ENCODE measurements around the gene AKR1C4. TPM values are rescaled to one million over a fixed set of nuclear protein-coding genes. Genes with fewer than 3 reads are reported as not detected.
A peak's percentile ranks its signal among the peaks of the same experiment; 100 is the strongest.
"Not testable (repeated sequence)": the region's sequence is repeated elsewhere in the genome, so short reads cannot be mapped to it uniquely, and the experiment has no call there.

AKR1C4 gene
- polyA plus RNA-seq, 6 donors from 2014 or later = not detected

DNA sequence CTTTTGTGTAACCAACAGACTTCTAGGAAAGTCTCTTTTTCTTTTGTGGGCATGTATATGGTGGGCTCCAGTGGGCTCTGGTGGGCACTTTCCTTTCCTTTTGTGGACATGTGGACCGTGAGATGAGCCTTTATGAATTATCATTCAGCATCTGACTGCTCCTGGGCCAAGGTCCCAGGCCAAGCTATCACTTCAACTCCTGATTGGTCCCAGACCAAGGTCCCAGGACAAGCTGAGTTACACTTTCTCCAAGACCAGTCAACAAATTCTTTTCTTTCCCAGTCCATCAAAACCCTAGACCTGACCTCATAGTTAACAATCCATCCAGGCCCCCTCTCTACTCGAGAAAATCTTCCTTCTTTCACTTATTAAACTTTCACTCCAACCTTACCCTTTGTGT is 12.7 kb upstream of the AKR1C4 start:
- Mint-ChIP-seq H3K27me3 (peaks cover 0 to 6% (median 0%) of the 10 kb centered on the region in 3 donors), H3K4me3 (no peak overlapping the region), H3K4me1 (no peaks in the 10 kb centered on the region), H3K36me3 (no peaks in the 10 kb centered on the region), H3K27ac (no peak overlapping the region), H3K9me3 (peaks cover 0 to 4% (median 2%) of the 10 kb centered on the region in 7 donors)
- DNase-seq (no peak), ATAC-seq (ENCODE audit: low read depth in 2 of 2) (no peak)

DNA sequence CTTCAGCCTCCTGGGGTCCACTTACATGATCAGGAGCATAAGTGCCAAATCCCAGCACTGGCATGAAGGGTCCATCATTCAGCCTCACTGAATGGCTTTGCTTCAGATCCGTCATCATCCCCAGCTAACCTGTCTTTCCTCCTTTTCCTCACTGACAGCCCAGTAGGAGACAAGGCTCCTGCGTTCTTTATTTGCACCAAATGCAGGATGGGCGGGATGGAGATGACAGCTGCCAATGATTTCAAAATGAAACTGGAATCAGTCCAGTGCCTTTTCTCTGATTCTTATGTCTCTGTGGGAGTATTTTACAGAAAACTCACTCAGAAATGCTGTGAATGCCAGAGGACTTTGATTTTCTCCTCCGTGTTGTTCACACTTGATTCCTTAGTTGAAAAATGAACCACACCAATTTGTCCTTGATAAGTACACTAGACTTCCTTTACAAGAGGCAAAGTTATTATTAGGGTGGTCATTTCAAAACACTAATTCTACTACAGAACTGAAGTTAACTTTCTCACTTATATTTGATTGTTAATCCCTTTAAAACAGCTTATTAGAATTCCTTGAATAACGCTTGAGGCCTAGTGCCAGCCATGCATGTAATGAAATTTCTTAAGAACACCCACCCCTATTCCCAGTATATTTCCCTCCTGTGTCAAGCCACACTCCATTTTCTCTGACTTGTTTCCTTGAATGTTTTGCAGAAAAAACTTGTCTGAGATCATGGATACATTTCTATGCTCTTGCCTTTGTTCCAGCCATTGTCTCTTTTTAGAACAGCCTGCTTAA is 11.5 kb upstream of the AKR1C4 start, which contains the start of gene AKR1C8:
TSS of gene AKR1C8 (minus strand) at position 164 of the 789 bp plus-strand sequence. CDS start at position 118, 46 bp downstream.
- DNase-seq (no peak), ATAC-seq (ENCODE audit: low read depth in 2 of 2) (no peak)
- H3K4me3 Mint-ChIP-seq = no peak within 1 kb of the TSS
- no peaks in the 10 kb centered on the region for H3K27me3 Mint-ChIP-seq
- peaks cover 0 to 2% (median 0%) of the 10 kb centered on the region in 7 donors for H3K9me3 Mint-ChIP-seq
- H3K27ac Mint-ChIP-seq = no peak within 1 kb of the TSS
- H3K36me3 Mint-ChIP-seq = no peaks in the 10 kb centered on the region
- H3K4me1 Mint-ChIP-seq = no peaks in the 10 kb centered on the region

DNA sequence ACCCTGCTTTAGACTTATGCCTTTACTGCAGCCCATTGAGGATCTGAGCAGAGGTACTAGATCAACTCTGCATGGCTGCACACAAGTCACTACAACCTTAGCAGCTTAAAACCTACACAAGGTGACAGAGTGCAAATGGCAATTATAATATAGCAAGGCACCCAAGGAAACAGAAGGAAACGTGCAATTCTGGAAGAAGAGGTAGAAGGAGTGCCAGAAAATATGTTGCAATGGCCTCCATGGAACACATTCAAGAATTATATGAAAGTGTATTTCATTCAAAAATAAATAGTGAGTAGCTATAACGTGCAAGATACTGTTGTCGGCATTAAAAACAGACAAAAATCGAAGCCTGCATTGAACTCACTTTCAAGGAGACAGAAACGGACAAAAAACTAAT is 8.8 kb upstream of the AKR1C4 start:
- no peak overlapping the region for H3K4me3 Mint-ChIP-seq
- no peaks in the 10 kb centered on the region for H3K27me3 Mint-ChIP-seq
- H3K36me3 Mint-ChIP-seq = no peaks in the 10 kb centered on the region
- H3K4me1 Mint-ChIP-seq = no peaks in the 10 kb centered on the region
- H3K27ac Mint-ChIP-seq = peak overlapping the region in 1 of 6 donors; percentile 0
- H3K9me3 Mint-ChIP-seq = peaks cover 0 to 2% (median 0%) of the 10 kb centered on the region in 7 donors
- DNase-seq (no peak), ATAC-seq (ENCODE audit: low read depth in 2 of 2) (no peak)

DNA sequence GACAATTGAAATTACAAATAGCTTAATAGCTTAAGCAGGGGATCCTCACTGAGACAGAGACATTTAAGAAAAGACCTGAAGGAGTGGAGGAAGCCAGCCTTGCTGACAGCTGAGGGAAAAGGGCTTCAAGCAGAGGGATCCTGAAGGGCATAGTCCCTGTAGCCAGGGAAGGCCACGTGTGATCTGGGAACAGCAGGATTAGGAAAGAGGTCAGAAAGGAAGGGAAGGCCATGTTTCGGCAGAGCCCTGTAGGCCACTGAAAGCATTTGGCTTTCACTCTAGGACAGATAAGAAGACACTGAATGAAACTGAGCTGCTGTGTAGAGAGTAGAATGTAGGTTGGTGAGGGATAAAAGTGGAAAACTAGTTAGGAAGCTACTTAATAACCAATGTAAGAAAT is 8.3 kb upstream of the AKR1C4 start:
- Mint-ChIP-seq H3K27ac (peak overlapping the region in 1 of 6 donors; percentile 0), H3K9me3 (peaks cover 0 to 2% (median 0%) of the 10 kb centered on the region in 7 donors), H3K4me1 (no peaks in the 10 kb centered on the region), H3K4me3 (no peak overlapping the region), H3K36me3 (no peaks in the 10 kb centered on the region), H3K27me3 (no peaks in the 10 kb centered on the region)
- DNase-seq = no peak
- ATAC-seq (ENCODE audit: low read depth in 2 of 2) = no peak

DNA sequence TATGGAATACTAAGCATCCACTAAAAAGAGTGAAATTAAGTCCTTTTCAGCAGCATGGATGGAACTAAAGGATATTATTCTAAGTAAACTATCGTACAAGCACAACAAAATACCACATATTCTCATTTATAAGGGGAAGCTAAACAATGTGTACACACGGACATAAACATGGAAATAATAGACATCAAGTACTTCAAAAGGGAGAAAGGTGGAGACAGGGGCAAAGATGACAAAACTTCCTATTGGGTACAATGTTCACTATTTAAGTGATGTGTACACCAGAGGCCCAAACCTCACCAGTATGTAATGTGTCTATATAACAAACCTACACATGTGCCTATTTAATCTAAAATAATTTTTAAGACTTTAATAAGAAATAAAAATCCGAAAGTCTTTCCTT is 2.2 kb upstream of the AKR1C4 start:
- no peaks in the 10 kb centered on the region for H3K36me3 Mint-ChIP-seq
- H3K4me1 Mint-ChIP-seq = no peaks in the 10 kb centered on the region
- peaks cover 0 to 5% (median 0%) of the 10 kb centered on the region in 7 donors for H3K9me3 Mint-ChIP-seq
- ATAC-seq (ENCODE audit: low read depth in 2 of 2) (no peak), DNase-seq (no peak)
- no peak overlapping the region for H3K4me3 Mint-ChIP-seq
- H3K27ac Mint-ChIP-seq = no peak overlapping the region
- no peaks in the 10 kb centered on the region for H3K27me3 Mint-ChIP-seq

DNA sequence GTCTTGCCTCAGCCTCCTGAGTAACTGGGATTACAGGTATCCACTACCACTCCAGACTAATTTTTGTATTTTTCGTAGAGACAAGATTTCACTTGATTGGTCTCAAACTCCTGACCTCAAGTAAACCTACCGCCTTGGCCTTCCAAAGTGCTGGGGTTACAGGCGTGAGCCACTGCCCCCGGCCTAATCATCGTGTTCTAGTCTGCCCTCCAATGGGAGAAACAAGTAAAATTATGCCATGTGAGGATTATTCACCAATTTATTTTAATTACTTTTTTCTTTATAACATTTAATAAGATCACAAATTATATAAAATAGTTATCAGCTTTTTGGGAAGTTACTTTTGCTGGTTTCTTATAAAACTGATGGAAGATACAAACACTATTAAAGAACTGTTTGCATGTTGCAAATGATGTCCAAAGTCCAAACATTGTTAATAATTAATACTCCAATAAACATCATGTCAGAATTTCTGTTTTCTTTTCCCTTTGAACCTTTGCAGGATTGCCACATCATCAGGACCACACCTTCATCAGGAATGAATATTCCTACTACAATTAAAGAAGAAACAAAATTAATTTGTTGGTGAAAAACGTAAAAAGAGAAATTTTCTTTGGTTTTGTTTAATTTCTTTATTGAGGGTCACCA is 786 bp upstream of the AKR1C4 start:
- no peak overlapping the region for H3K27ac Mint-ChIP-seq
- H3K4me1 Mint-ChIP-seq = no peaks in the 10 kb centered on the region
- no peaks in the 10 kb centered on the region for H3K36me3 Mint-ChIP-seq
- peaks cover 0 to 5% (median 0%) of the 10 kb centered on the region in 7 donors for H3K9me3 Mint-ChIP-seq
- no peak for DNase-seq
- H3K4me3 Mint-ChIP-seq = no peak overlapping the region
- H3K27me3 Mint-ChIP-seq = no peaks in the 10 kb centered on the region
- ATAC-seq (ENCODE audit: low read depth in 2 of 2) = no peak

DNA sequence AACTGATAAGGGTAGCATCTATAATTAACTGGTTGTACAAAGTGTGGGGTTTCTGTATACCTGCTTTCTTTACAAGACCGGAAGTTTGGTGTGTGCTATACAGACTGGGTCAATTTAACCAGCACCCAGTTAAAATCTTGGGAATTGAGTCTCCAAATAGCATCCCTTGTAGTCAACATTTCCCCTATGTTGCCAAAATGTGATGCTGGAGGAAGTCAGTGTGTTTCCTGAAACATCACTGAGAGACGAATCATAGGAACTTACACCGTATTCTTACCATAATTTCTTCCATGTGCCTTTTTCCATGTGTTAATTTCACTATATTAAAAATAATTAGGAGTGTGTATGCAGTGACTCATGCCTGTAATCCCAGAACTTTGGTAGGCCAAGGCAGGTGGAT is 1.7 kb downstream of the AKR1C4 start:
- Mint-ChIP-seq H3K4me1 (no peaks in the 10 kb centered on the region), H3K9me3 (peaks cover 2 to 22% (median 12%) of the 10 kb centered on the region in 7 donors), H3K27me3 (no peaks in the 10 kb centered on the region), H3K27ac (no peak overlapping the region), H3K36me3 (peaks cover 0 to 11% of the 10 kb centered on the region in 2 donors), H3K4me3 (no peak overlapping the region)
- no peak for ATAC-seq (ENCODE audit: low read depth in 2 of 2)
- no peak for DNase-seq

DNA sequence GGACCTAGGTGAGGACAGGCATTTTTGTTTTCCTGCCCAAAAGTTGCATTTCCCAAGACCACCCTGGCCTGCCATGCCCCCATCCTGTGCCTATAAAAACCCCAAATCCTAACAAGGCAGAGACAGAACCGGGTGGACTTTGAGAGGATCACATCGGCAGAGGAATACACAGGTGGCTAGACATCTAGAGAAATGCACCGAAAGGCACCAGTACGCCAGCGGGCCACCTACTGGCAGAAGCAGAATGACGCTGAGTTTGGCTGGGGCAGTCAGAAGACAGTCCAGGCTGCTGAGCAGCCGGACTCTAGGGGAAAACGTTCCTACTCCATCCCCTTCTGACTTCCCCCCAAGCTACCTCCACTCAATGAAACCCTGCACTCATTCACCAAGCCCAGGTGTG is 2.8 kb downstream of the AKR1C4 start:
- Mint-ChIP-seq H3K27ac (no peak overlapping the region), H3K9me3 (peaks cover 10 to 28% (median 13%) of the 10 kb centered on the region in 7 donors), H3K4me3 (no peak overlapping the region), H3K36me3 (peaks cover 0 to 13% of the 10 kb centered on the region in 2 donors), H3K27me3 (no peaks in the 10 kb centered on the region), H3K4me1 (no peaks in the 10 kb centered on the region)
- ATAC-seq (ENCODE audit: low read depth in 2 of 2) (no peak), DNase-seq (no peak)

DNA sequence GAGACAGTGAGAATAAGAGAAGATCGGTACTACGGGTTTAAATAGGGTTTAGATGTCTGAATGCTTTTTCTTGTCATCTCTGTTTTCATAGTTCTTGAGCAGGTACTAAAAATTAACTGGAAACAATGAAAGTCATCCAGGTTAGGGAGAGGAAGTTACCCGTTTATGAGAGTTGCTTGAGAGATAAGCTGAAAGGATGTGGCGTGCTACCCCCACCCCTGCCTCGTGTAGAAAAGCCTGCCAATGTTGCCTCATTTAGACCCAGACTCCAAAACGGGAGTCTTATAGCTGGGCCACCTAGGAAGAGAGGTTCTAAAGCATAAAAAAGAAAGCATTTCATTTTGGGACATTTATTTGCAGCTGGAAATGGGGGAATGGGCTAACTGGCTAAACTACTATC is 10.2 kb downstream of the AKR1C4 start:
- no peak for ATAC-seq (ENCODE audit: low read depth in 2 of 2)
- H3K4me3 Mint-ChIP-seq = no peak overlapping the region
- no peak overlapping the region for H3K27ac Mint-ChIP-seq
- H3K4me1 Mint-ChIP-seq = no peaks in the 10 kb centered on the region
- peaks cover 9 to 29% (median 18%) of the 10 kb centered on the region in 7 donors for H3K9me3 Mint-ChIP-seq
- DNase-seq = no peak
- H3K27me3 Mint-ChIP-seq = peaks cover 7 to 15% (median 7%) of the 10 kb centered on the region in 3 donors
- H3K36me3 Mint-ChIP-seq = peaks cover 0 to 13% of the 10 kb centered on the region in 2 donors

DNA sequence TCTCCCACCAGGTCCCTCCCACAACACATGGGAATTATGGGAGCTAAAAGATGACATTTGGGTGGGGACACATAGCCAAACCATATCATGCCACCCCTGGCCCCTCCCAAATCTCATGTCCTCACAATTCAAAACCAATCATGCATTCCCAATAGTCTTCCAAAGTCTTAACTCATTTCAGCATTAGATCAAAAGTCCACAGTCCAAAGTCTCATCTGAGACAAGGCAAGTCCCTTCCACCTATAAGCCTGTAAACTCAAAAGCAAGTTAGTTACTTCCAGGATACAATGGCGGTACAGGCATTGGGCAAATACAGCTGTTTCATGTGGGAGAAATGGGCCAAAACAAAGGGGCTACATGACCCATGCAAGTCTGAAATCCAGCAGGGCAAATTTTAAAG is 13.1 kb downstream of the AKR1C4 start:
- ATAC-seq (ENCODE audit: low read depth in 2 of 2); H3K27ac Mint-ChIP-seq; DNase-seq; H3K4me1 Mint-ChIP-seq; H3K36me3 Mint-ChIP-seq; H3K4me3 Mint-ChIP-seq: not testable (repeated sequence)
- H3K27me3 Mint-ChIP-seq = peaks cover 7 to 15% (median 7%) of the 10 kb centered on the region in 3 donors
- H3K9me3 Mint-ChIP-seq = peaks cover 3 to 13% (median 6%) of the 10 kb centered on the region in 7 donors

DNA sequence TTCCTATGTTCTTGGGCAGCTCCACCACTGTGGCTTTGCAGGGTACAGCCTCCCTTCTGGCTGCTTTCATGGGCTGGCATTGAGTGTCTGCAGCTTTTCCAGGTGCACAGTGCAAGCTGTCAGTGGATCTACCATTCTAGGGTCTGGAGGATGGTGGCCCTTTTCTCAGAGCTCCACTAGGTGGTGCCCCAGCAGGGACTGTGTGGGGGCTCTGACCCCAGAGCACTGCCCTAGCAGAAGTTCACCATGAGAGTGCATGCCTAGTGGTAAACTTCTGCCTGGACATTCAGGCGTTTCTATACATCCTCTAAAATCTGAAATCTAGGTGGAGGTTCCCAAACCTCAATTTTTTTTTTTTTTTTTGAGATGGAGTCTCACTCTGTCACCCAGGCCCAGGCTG is 13.6 kb downstream of the AKR1C4 start:
- Mint-ChIP-seq H3K27me3 (peaks cover 7 to 15% (median 7%) of the 10 kb centered on the region in 3 donors), H3K9me3 (peaks cover 3 to 13% (median 6%) of the 10 kb centered on the region in 7 donors)
- not testable (repeated sequence) for H3K4me1 Mint-ChIP-seq; H3K27ac Mint-ChIP-seq; ATAC-seq (ENCODE audit: low read depth in 2 of 2); H3K36me3 Mint-ChIP-seq; H3K4me3 Mint-ChIP-seq; DNase-seq

DNA sequence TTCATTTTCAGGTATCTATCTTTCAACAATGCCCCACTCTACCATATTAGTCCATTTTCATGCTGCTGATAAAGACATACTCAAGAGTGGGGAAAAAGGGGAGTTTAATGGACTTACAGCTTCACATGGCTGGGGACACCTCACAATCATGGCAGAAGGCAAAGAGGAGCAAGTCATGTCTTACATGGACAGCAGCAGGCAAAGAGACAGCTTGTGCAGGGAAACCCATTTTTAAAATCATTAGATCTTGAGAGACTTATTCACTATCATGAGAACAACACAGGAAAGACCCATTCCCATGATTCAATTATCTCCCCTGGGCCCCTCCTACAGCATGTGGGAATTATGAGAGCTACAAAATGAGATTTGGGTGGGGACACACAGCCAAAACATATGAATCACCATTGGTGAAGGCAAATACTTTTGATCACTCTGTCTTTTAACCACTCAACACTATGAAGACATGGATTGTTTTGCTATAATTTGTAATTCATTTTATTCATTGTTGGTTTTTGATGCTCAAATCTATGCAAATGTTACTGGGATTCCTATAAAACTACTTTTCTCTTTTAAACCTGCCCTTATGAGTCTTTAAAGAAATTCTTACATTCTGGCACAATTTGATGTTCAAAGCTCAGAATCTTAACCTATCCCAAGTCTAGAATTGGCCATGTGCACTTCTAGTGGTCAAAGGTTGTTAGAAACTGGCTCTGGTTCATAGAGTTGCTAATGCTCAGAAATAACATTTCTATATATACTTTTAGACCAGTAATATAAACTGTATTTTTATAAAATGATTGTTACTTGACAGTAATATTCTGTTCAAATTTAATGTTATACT is 15.3 kb downstream of the AKR1C4 start:
- H3K4me1 Mint-ChIP-seq = no peaks in the 10 kb centered on the region
- no peak overlapping the region for H3K27ac Mint-ChIP-seq
- H3K27me3 Mint-ChIP-seq = peaks cover 0 to 6% (median 0%) of the 10 kb centered on the region in 3 donors
- ATAC-seq (ENCODE audit: low read depth in 2 of 2) (no peak), DNase-seq (no peak)
- no peak overlapping the region for H3K4me3 Mint-ChIP-seq
- H3K9me3 Mint-ChIP-seq = peaks cover 3 to 19% (median 6%) of the 10 kb centered on the region in 7 donors
- H3K36me3 Mint-ChIP-seq = no peaks in the 10 kb centered on the region

DNA sequence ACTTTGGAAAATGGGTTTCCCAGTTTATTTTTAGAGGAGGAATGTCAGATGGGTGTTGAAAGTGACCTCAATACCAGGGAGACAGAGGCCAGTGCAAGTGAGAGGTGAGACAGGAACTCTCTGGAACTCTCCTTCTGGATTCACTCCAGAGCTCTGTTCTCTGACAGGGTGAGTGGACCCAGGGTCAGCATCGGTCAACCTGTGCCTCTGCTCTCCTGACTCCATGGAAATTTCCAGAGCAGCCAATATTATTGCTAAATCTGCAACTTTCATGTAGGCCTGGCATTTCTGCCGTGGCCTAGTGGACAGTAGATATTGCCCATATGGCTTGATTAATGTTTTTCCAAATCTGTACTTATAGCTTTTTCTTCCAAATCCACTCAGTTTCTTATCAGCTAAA is 20.2 kb downstream of the AKR1C4 start:
- no peak for ATAC-seq (ENCODE audit: low read depth in 2 of 2)
- H3K9me3 Mint-ChIP-seq = peaks cover 0 to 12% (median under 1%) of the 10 kb centered on the region in 7 donors
- no peak overlapping the region for H3K27ac Mint-ChIP-seq
- DNase-seq = no peak
- H3K4me1 Mint-ChIP-seq = no peaks in the 10 kb centered on the region
- no peak overlapping the region for H3K4me3 Mint-ChIP-seq
- no peaks in the 10 kb centered on the region for H3K36me3 Mint-ChIP-seq
- peaks cover 0 to 6% (median 0%) of the 10 kb centered on the region in 3 donors for H3K27me3 Mint-ChIP-seq

Data from naive B cell (primary cell).